Inflammatory macrophage treated with lipopolysaccharide for 4 hours (primary cell): ENCODE data around the gene MICAL2.

ENCODE experiments used
- DNase-seq: peaks from one replicate; pipeline ENCODE4 v3.0.0-alpha.2; 2020

The MICAL2 gene

GRCh38 chr11:12157241-12157661, 46.9 kb downstream of the MICAL2 start:
- DNase-seq, result peak; percentile 65

GRCh38 chr11:12158909-12159308, 48.5 kb downstream of the MICAL2 start:
- DNase-seq, result no peak

- DNase-seq, result peak; percentile 80
Measured at GRCh38 chr11:12159351-12160099, 49.1 kb downstream of the MICAL2 start.

GRCh38 chr11:12160231-12160630, 49.8 kb downstream of the MICAL2 start:
- no peak for DNase-seq

GRCh38 chr11:12160680-12161079, 50.3 kb downstream of the MICAL2 start:
- no peak for DNase-seq

GRCh38 chr11:12161137-12161536, 50.7 kb downstream of the MICAL2 start:
- DNase-seq, result no peak

GRCh38 chr11:12161603-12162350, 51.4 kb downstream of the MICAL2 start:
- DNase-seq, result no peak

- DNase-seq, result no peak
Measured at GRCh38 chr11:12162652-12163051, 52.3 kb downstream of the MICAL2 start.

- no peak for DNase-seq
Measured at GRCh38 chr11:12163181-12163941, 53.0 kb downstream of the MICAL2 start.

GRCh38 chr11:12164061-12165014, 53.9 kb downstream of the MICAL2 start:
- no peak for DNase-seq

GRCh38 chr11:12165237-12165875, 55.0 kb downstream of the MICAL2 start:
- no peak for DNase-seq

- no peak for DNase-seq
Measured at GRCh38 chr11:12166299-12167060, 56.1 kb downstream of the MICAL2 start.

GRCh38 chr11:12167061-12168000, 56.9 kb downstream of the MICAL2 start:
- peak; percentile 74 for DNase-seq

GRCh38 chr11:12168114-12168513, 57.7 kb downstream of the MICAL2 start:
- no peak for DNase-seq

GRCh38 chr11:12169822-12170221, 59.4 kb downstream of the MICAL2 start:
- no peak for DNase-seq

GRCh38 chr11:12170501-12170900, 60.1 kb downstream of the MICAL2 start:
- DNase-seq, result no peak

- no peak for DNase-seq
Measured at GRCh38 chr11:12170984-12171383, 60.6 kb downstream of the MICAL2 start.

GRCh38 chr11:12171921-12172320, 61.5 kb downstream of the MICAL2 start:
- no peak for DNase-seq

- DNase-seq, result no peak
Measured at GRCh38 chr11:12172493-12173013, 62.2 kb downstream of the MICAL2 start.

- no peak for DNase-seq
Measured at GRCh38 chr11:12173111-12173510, 62.7 kb downstream of the MICAL2 start.
